ENCODE data around the gene AFP.

AFP gene

DNA sequence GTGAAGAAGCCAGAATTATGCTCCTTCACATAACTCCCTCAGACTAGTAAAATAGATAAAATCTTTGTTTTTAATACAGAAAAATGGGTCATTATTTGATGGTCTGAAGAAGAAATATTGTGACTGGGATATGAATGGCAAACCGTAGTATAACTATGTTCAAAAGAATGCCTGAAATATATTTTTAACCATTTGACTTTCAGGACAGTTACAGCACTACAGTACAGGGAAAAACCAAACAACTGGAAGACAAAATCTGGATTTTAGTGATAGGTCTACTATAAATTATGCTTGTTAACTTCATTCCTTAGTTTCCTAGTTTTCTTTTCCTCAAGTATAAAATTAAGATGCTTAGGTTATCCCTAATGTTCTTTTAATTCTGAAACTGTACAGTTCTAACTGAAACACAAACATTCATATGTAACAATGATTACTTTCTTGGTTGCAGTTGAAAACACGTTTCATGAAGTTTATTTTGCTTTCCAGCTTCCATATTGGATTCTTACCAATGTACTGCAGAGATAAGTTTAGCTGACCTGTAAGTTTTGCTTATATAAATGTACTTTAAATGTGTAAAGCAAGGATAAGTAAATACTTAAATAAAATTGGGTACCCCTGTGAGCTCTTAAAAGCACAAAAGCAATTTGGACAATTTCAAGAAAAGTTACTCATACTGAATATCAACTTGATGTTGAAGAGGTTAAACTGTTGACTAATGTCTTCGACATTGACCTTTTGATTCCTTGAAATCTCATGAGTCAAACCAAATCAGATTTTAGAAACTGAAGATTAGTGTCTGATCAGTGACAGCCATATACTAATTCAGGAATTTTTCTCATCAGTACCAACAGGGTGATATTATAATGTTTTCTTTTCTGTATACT is 895 bp downstream of the AFP start:
- in situ Hi-C loops (cut with MboI; ENCODE audit: low sequenced_read_pairs), result no loop called here

DNA sequence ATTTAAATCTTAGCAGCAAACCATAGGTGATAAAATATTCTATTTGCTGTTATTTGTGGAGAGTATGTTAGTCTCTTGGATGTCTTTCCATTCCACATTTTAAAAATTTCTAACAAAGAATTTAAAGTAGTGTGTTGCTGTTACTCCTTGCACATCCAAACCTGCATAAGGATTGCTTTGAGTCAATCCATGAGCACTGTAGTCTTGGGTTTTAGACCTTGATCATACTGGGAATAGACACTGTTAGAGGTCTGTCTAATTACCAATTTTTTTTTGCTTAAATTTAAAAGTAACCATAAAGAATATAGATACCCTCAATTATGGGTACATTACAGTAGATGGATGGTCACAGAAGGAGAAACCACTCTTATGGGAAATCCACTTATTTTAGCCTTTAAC is 1.5 kb downstream of the AFP start:
- in situ Hi-C loops (cut with MboI; ENCODE audit: low sequenced_read_pairs), result no loop called here

DNA sequence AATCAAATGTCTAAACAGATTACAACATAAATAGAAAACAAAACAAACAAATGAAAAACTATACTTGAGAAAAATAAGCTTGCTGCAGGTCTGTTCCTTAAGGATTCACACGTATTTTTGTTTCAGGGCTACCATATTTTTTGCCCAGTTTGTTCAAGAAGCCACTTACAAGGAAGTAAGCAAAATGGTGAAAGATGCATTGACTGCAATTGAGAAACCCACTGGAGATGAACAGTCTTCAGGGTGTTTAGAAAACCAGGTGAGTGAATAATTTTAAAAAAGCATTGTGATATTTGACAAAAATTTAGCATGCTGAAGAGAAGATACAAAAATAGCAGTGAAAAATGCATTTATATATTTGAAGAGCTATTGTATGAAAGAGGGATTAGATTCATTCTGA is 2.0 kb downstream of the AFP start:
- in situ Hi-C loops (cut with MboI; ENCODE audit: low sequenced_read_pairs), result no loop called here

DNA sequence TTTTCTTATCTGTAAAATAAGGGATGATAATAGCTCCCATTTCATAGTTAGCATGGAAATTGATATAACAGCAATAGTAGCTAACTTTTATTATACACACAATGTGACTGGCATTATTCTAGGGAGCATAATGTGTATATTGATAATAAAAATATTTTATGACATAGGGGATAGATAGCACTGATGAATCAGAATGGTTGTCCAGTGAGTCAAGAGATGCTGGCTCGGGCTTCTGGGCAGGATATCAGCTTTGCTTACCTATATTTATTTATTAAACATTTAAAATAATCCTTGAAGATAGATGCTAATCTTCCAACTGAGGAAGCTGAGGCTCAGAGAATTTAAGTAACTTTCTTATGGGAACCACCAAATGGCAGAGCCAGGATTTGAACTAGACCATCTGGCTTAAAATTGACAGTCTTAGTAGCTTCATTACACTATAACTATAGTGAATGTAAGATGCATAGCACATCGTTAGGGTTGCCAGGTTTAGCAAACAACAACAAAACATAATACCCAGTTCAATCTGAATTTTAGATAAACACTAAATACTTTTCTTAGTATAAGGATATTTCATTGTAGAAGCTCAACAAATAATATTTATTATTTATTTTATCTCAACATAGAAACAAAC is 2.7 kb downstream of the AFP start:
- in situ Hi-C loops (cut with MboI; ENCODE audit: low sequenced_read_pairs), result no loop called here

DNA sequence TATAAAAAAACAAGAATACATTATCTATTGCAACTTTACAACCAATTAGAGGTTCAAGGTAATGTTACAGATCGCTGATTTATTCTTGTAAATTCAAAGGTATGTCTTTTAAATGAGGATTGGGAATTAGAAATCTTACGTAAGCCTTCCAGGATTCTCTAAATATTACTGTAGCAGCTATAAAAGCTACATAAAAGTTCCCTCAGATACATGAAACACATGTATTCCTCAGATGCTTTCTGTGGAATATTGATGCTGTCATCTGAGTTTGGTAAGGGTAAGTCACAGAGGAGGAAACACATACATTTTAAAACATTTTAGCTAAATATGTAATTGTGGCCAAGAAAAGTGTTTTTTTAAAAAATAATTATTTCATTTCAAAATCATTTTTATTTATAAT is 3.4 kb downstream of the AFP start:
- in situ Hi-C loops (cut with MboI; ENCODE audit: low sequenced_read_pairs), result no loop called here

DNA sequence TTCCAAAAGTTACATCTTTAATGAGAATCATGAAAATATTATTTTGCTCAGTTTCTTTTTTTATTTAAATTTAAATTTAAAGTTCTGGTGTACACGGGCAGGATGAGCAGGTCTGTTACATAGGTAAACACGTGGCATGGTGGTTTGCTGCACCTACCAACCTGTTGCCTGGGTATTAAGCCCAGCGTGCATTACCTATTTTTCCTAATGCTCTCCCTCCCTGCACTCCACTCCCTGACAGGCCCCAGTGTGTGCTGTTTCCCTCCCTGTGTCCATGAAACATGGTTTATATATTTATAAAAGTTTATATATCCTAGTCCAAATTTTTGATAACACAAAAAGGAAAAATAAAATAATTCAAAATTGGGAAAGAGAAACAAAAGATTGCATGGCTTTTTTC is 4.0 kb downstream of the AFP start:
- in situ Hi-C loops (cut with MboI; ENCODE audit: low sequenced_read_pairs), result no loop called here

DNA sequence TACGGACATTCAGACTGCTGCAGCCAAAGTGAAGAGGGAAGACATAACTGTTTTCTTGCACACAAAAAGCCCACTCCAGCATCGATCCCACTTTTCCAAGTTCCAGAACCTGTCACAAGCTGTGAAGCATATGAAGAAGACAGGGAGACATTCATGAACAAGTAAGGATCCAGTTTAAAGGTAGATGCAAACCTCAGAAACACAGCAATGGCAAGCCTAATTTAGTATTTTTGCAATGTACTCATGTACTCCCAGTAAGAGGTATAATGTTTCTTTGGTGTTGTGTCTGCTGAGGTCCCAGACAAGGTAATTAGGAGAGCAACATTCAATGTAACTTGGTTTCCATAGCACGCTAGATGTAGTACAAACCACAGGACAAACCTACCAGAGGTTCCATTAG is 4.6 kb downstream of the AFP start:
- in situ Hi-C loops (cut with MboI; ENCODE audit: low sequenced_read_pairs), result no loop called here

DNA sequence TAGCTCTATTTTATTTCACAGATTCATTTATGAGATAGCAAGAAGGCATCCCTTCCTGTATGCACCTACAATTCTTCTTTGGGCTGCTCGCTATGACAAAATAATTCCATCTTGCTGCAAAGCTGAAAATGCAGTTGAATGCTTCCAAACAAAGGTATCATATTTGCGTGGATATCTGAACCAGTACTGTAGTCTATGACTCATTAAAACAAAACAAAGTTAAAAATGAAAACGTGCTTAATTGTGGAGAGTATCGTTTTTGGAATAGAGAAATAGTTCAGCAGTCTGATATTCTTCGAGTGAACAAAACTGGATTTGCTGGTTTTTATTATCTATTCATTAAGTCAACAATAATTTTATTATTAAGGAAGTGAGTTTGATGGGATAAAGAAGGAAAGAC is 6.3 kb downstream of the AFP start:
- in situ Hi-C loops (cut with MboI; ENCODE audit: low sequenced_read_pairs), result no loop called here

DNA sequence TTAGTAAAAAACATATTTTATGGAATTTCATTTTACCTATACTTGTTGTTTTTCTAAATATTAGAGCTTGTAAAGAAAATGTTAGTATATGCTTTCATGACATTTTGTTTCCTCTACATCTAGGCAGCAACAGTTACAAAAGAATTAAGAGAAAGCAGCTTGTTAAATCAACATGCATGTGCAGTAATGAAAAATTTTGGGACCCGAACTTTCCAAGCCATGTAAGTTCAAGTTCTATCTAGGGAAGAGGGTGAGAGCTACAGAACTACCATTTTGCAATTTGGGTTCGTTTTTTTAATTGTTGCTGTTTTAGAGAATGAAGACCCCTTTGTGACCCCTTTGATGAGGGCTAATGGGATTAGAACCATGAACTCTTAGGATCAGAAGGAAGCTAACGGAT is 7.2 kb downstream of the AFP start:
- in situ Hi-C loops (cut with MboI; ENCODE audit: low sequenced_read_pairs), result no loop called here

DNA sequence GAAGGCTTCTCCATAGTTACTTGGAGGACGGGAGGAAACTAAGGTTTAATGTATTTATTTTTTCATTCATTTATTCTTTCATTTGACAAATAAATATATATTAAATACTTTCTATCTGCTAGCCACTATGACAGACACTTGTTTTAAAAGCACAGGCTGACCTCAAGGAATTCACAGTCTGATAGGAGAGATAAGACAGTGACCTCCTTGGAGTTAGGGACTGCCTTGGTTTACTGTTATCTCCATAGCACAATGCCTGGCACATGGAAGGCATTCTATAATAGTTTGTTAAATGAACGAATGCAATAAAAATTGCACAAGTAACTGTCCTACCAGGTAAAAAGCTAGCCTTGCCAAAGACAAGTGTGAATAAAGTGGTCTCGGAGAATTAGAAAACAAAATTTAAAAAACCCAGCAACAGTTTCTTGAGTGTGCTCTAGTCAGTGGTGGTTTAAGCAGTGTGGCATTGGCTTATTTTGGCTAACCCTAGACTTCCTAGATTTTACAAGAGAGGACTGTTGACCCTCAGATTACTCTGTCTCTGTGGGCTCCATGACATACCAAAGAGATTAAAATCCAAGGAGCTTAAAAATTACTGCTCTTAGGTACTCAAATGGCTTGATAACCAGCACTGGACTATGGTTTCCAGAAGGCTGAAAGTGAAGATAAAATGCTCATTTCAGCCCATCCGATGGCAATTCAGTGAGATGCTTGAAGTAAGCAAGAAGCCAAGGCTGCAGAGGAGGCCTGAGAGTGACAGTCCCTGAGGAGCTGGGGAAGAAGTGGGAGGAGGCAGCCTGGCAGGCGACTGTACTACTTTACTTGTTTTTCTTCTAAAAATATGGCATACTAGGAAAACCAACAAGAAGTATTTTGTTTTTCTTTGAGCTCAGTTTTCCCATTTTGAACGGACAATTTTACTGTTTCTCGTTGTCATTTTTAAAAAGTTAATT is 9.6 kb downstream of the AFP start:
- in situ Hi-C loops (cut with MboI; ENCODE audit: low sequenced_read_pairs), result no loop called here

DNA sequence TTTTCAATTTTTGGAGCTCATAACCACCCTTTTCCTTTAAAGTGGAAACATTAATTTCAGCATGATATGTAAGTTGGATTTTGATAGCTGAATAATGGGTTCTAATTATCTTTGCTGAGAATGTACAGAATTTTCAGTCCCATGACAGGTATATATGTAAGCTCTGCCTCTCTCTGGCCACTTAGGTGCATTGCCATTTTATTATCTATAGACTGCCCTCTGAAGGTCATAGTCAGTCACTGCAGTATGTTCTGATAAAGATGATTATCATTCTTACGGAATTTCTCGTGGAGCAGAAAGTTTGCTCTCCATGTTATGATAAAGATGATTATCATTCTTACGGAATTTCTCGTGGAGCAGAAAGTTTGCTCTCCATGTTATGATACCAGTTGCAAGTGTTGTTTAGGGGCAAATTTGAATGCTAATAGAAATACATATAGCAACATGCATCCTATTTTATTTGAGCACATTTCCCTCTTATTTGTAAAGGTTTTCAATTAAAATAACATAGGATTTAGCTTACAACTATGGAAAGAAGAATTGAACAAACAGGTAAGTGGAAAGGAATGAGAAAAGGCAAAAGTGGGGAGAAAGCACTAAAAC is 10.4 kb downstream of the AFP start:
- in situ Hi-C loops (cut with MboI; ENCODE audit: low sequenced_read_pairs), result no loop called here

DNA sequence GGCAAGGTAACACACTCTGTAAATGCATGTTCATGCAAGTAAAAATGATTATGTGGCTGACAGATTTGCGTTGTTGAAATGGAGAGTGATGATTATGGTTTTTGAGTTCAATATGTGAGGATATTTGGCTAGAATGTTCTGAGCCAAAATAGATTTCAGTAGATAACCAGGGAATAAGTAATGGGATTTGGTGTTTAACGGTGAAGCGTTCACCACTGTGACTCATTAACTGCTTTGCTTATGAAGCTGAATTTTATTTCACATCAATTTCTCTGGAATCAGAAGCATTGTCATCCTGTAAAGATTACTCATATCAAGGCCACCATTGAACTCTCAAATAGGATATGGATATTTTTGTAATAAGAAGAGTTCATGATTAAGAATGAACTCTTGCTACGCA is 11.7 kb downstream of the AFP start:
- in situ Hi-C loops (cut with MboI; ENCODE audit: low sequenced_read_pairs), result no loop called here

DNA sequence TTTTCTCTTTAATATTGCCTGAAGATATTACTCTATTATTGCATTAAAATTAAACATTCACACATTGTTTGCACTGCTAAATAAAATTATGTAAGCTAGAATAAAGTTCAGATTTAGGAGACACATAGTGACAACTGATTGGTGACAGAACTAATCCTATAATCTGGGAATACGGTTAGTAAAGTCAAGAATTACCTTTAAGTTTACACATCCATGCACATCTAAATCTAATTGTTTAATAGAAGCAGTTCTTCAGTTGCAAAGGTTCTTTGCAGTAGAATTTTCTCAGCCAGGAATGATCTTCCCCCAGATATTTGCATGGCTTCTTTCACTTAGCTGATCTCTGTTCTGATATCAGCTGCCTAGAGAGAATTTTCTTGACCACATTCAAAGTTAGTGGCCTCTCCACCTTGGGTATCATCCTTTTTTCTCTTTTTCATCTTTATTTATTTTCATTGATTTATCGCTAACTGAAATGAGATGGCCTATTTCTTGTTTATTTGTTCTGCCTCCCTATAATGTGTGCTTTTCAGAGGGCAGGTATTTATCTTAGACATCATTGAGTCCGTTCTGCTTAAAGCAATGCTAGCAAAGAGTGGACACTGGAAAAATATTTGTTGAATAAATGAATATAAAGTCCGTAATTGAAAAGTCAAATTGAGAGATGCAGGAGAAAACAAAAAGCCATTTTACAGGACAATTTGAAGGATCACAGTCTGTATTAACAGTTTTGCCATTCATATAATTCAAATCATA is 12.6 kb downstream of the AFP start:
- in situ Hi-C loops (cut with MboI; ENCODE audit: low sequenced_read_pairs), result no loop called here

DNA sequence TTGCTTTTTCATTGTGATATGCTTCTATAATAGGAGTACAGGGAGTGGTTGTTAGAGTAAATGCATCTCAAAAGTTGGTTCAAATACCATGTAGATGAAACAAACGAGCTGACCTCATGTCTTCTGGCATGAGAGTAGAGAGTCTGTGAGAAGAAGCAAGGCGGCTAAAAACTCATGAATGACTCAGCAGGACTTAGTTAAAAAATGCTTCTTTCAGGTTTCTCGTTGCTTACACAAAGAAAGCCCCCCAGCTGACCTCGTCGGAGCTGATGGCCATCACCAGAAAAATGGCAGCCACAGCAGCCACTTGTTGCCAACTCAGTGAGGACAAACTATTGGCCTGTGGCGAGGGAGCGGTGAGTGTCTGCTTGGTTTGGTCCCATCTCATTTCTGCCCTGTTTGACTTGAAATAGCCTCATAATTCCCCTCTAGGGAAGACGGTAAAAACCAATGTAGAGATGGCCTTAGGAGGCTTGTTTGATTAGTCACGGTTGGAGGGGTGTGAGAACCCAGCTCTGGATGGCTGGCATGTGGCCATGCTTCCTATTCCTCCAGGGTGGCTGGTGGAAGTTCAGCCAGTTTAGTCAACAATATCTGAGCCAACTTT is 14.5 kb downstream of the AFP start:
- in situ Hi-C loops (cut with MboI; ENCODE audit: low sequenced_read_pairs), result no loop called here

DNA sequence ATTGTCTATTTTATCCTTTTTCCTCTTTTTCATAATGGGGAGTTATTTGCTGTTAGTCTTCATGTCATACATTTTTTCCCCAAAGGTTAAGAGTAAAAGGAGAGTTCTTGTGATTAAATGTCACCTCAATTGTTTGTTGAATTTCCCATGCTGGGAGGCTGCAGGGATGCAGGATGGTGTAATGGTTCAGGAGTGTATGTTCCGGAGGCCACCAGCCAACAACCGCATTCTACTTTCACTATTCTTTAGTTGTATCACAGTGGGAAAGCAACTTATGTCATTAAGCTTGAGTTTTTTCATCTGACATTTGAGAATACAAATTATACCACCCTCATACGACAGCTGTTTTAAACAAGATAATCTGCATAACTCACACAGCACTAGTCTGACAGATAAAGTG is 15.4 kb downstream of the AFP start:
- in situ Hi-C loops (cut with MboI; ENCODE audit: low sequenced_read_pairs), result no loop called here

DNA sequence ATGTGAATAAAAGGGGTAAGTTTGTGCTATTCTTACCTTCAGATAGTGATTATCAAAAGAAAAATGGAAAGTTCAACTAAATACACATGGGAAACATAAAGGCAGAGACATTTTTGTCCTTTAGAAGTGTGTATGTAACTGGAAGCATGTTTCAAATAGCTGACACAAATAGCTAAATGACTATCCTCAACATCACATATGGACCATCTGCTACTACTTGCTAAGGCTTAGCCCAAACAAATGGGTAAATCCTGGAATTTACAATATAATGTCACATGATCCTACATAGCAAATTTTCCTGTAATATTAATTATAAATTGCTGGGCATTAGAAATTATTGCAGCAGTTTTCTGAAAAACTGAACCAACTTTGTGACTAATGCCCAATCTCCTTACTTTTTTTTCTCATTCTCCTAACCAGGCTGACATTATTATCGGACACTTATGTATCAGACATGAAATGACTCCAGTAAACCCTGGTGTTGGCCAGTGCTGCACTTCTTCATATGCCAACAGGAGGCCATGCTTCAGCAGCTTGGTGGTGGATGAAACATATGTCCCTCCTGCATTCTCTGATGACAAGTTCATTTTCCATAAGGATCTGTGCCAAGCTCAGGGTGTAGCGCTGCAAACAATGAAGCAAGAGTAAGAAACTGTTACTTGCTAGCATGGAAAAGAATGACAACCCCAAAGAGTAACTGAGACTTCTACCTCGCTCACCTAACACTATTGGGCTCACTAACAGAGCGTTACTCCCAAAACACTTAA is 16.1 kb downstream of the AFP start:
- in situ Hi-C loops (cut with MboI; ENCODE audit: low sequenced_read_pairs), result no loop called here

DNA sequence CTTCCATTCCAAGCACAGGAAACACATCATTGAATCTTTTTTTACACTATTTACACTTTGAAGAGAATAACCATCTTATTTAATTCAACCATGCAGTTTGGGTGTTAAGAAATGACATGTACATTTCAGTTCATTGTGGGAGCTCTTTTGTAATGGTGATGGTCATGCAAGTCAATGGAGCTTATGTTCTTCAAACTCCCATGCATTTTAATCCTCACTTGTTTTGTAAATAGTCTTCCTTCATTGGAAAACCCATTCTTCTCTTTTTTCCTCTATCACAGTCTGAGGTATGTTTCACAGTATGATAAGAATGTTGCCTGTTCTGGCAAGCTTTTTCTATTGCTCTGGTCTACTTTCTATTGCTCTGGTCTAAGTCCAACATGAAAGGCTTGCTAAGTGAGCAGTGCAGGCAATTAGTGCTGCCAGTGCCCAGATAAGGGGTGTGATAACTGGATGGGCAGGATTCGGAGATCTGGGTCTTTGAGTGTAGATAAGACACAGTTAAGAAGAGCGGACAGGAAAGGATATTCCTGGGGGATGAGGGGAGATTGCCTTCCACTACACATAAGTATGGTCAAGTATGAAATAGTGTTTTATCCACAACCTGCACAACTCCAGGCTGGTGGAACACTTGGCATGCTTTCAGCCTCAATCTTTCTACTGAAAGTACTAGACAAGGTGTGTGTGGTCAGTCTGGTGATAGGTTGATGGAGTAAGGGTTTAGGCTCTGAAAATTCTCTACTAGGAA is 17.1 kb downstream of the AFP start:
- in situ Hi-C loops (cut with MboI; ENCODE audit: low sequenced_read_pairs), result no loop called here

DNA sequence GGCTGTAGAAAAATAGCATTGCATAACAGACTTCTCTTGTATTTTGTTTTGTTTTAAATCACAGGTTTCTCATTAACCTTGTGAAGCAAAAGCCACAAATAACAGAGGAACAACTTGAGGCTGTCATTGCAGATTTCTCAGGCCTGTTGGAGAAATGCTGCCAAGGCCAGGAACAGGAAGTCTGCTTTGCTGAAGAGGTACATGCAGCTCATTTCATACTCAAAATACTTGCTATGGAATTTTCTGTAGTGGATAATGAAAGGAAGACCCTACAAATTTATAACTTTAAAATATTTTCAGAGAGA is 17.6 kb downstream of the AFP start:
- in situ Hi-C loops (cut with MboI; ENCODE audit: low sequenced_read_pairs), result no loop called here

DNA sequence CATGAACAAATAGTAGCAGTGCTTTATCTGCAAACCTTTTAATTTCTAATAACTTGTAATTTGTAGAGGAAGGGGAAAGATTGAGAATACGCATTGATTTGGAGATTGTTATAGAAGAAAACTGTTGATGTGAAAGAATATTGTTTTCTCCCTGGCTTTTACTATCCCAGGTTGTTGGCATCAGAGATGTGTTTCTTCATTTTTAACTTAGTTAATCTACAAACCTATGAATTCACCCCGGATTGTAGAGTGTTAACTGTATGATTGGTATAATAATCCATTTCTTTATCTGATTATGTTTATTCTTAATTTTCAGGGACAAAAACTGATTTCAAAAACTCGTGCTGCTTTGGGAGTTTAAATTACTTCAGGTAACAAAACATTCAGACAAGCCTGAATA is 18.9 kb downstream of the AFP start:
- in situ Hi-C loops (cut with MboI; ENCODE audit: low sequenced_read_pairs), result no loop called here

Data from HL-60/S4 treated with phorbol 12-myristate 13-acetate at 8.2 ng/mL for 4 days and 3 days (cell line).